GM10248 (cell line): Measurements from ENCODE around the gene MND1.

Source experiments
- CTCF ChIA-PET: fragments of 300-600 bp; sonication (Branson Sonifier 250); formaldehyde crosslinking; extraction: SDS; loops from one replicate; lab custom pipeline; 2021; ENCODE audit warnings: antibody characterized with exemption; lab: Yijun Ruan, JAX
- POLR2A ChIA-PET: fragments of 350-650 bp; sonication (Branson Sonifier 250); formaldehyde crosslinking; extraction: SDS; loops from one replicate; lab custom pipeline; 2020; ENCODE audit warnings: antibody characterized with exemption; lab: Yijun Ruan, JAX
- DNase-seq: peaks from one replicate; pipeline ENCODE4 v3.0.0; 2012; ENCODE audit errors: extremely low spot score
- CTCF ChIP-seq: IDR thresholded peaks from 2 replicates; pipeline ENCODE4 v1.5.1; 2012; ENCODE audit warnings: mild to moderate bottlenecking, low read depth; ENCODE audit errors: extremely low read depth, missing control alignments, control extremely low read depth

The MND1 gene

GRCh38 chr4:153342751-153343552 lies 1.5 kb upstream of the MND1 start:
- no peak for TF ChIP-seq CTCF

GRCh38 chr4:153345012-153345981 lies 809 bp downstream of the MND1 start:
- TF ChIP-seq CTCF, result no peak
- CTCF ChIA-PET, result interaction anchor here (1.0 to 6.9 kb wide), 12 partner anchors 9 to 405 kb away, joined by 3 to 48 read pairs (median 5); no protein-coding TSS in a partner anchor
- POLR2A ChIA-PET, result no interaction called here
- peak; percentile 36 for DNase-seq

More at GRCh38 chr4:153342751-153343552, 1.5 kb upstream of the MND1 start:
- DNase-seq, result no peak
- POLR2A ChIA-PET, result no interaction called here
- CTCF ChIA-PET, result interaction anchor here (0.9 to 6.9 kb wide), 8 partner anchors 200 to 421 kb away, joined by 3 to 48 read pairs (median 3); no protein-coding TSS in a partner anchor

- no peak for DNase-seq
- no peak for TF ChIP-seq CTCF
- CTCF ChIA-PET, result interaction anchor here (1.4 to 6.9 kb wide), 12 partner anchors 8 to 404 kb away, joined by 3 to 48 read pairs (median 5); no protein-coding TSS in a partner anchor
- POLR2A ChIA-PET, result no interaction called here
These were observed 1.5 kb downstream of the MND1 start for GRCh38 chr4:153346031-153346430.

GRCh38 chr4:153346563-153346962 lies 2.1 kb downstream of the MND1 start:
- CTCF ChIA-PET, result interaction anchor here (0.8 to 6.9 kb wide), 8 partner anchors 29 to 404 kb away, joined by 3 to 48 read pairs (median 4); no protein-coding TSS in a partner anchor

GRCh38 chr4:153347117-153347516 lies 2.6 kb downstream of the MND1 start:
- ChIA-PET CTCF (interaction anchor here (0.8 to 6.9 kb wide), 6 partner anchors 28 to 403 kb away, joined by 3 to 48 read pairs (median 4); no protein-coding TSS in a partner anchor), POLR2A (no interaction called here)
- no peak for DNase-seq
- TF ChIP-seq CTCF, result no peak

More at GRCh38 chr4:153346563-153346962, 2.1 kb downstream of the MND1 start:
- no peak for TF ChIP-seq CTCF
- POLR2A ChIA-PET, result no interaction called here
- no peak for DNase-seq

- no peak for DNase-seq
- TF ChIP-seq CTCF, result no peak
- ChIA-PET POLR2A (no interaction called here), CTCF (interaction anchor here (1.7 kb wide), 1 partner anchor 8 kb away, joined by 4 read pairs; no protein-coding TSS in a partner anchor)
These were observed 3.5 kb downstream of the MND1 start for GRCh38 chr4:153348006-153348405.
